ENCODE measurements around the gene HRH2. TPM values are rescaled to one million over a fixed set of nuclear protein-coding genes. Genes with fewer than 3 reads are reported as not detected.
A peak's percentile ranks its signal among the peaks of the same experiment; 100 is the strongest.

Gene HRH2
- total RNA-seq, 1 experiment from 2014 or later: 9.3 TPM

- peaks cover 4% of the 10 kb centered on the region; the same call in 1 of the 2 replicates for H3K36me3 Mint-ChIP-seq
- peak overlapping the region; percentile 42 for H3K27ac Mint-ChIP-seq
- no peak overlapping the region for H3K4me3 Mint-ChIP-seq
- ChIA-PET POLR2A (interaction anchor here (0.7 kb wide), 1 partner anchor 20 kb away, joined by 5 read pairs; no protein-coding TSS in a partner anchor), CTCF (interaction anchor here (0.6 to 3.7 kb wide), 10 partner anchors 22 to 549 kb away, joined by 3 to 38 read pairs (median 3); no protein-coding TSS in a partner anchor)
- H3K4me1 Mint-ChIP-seq: peaks cover 47% of the 10 kb centered on the region
- peaks cover 10% of the 10 kb centered on the region for H3K9me3 Mint-ChIP-seq
- no peak for DNase-seq (ENCODE audit: low spot score)
- peak; percentile 78 for ATAC-seq
- TF ChIP-seq RORB (CRISPR knock-in tag; IDR thresholded peaks at IDR 0.05): no peak
- TF ChIP-seq ZMAT4 (CRISPR knock-in tag; IDR thresholded peaks at IDR 0.05): no peak
- TF ChIP-seq ZNF396 (CRISPR knock-in tag; IDR thresholded peaks at IDR 0.05; ENCODE audit: borderline replicate concordance): no peak
- no peak for TF ChIP-seq E2F4 (CRISPR knock-in tag; IDR thresholded peaks at IDR 0.05; ENCODE audit: borderline replicate concordance, low read depth)
- TF ChIP-seq NFE2L1 (CRISPR knock-in tag; IDR thresholded peaks at IDR 0.05): no peak
- no peak for TF ChIP-seq CDX4 (CRISPR knock-in tag; IDR thresholded peaks at IDR 0.05; ENCODE audit: borderline replicate concordance)
- no peak for TF ChIP-seq E2F1 (CRISPR knock-in tag; IDR thresholded peaks at IDR 0.05)
- no peak for TF ChIP-seq CREM (CRISPR knock-in tag; IDR thresholded peaks at IDR 0.05)
- TF ChIP-seq RELA (CRISPR knock-in tag; IDR thresholded peaks at IDR 0.05; ENCODE audit: borderline replicate concordance): no peak
- TF ChIP-seq ZNF317 (CRISPR knock-in tag; IDR thresholded peaks at IDR 0.05; ENCODE audit: borderline replicate concordance, low read depth): no peak
- no peak for TF ChIP-seq GRHL2 (CRISPR knock-in tag; IDR thresholded peaks at IDR 0.05; ENCODE audit: insufficient replicate concordance, severe bottlenecking)
- TF ChIP-seq IRF2 (CRISPR knock-in tag; IDR thresholded peaks at IDR 0.05; ENCODE audit: borderline replicate concordance, low read depth): no peak
- TF ChIP-seq PRRX2 (CRISPR knock-in tag; IDR thresholded peaks at IDR 0.05): no peak
- no peak for TF ChIP-seq USF1 (CRISPR knock-in tag; IDR thresholded peaks at IDR 0.05)
- no peak for TF ChIP-seq MLX (CRISPR knock-in tag; IDR thresholded peaks at IDR 0.05)
- H3K27me3 Mint-ChIP-seq (ENCODE audit: low read depth): no peaks in the 10 kb centered on the region; the same call in 1 of the 2 replicates
Observed at GRCh38 chr5:175638305-175638704, 19.6 kb upstream of the HRH2 start.

- ChIA-PET POLR2A (no interaction called here), CTCF (interaction anchor here (1.6 kb wide), 1 partner anchor 13 kb away, joined by 3 read pairs; no protein-coding TSS in a partner anchor)
- no peak overlapping the region for H3K27ac Mint-ChIP-seq
- TF ChIP-seq USF2 (CRISPR knock-in tag; IDR thresholded peaks at IDR 0.05): no peak
- TF ChIP-seq NR3C1 (CRISPR knock-in tag; conservative IDR thresholded peaks at IDR 0.05; ENCODE audit: low read depth): no peak
- no peak for TF ChIP-seq FOXP4 (CRISPR knock-in tag; IDR thresholded peaks at IDR 0.05)
- no peak for TF ChIP-seq CREB1 (CRISPR knock-in tag; IDR thresholded peaks at IDR 0.05)
- DNase-seq (ENCODE audit: low spot score) (no peak), ATAC-seq (peak; percentile 10)
- peaks cover 4% of the 10 kb centered on the region; the same call in 1 of the 2 replicates for H3K36me3 Mint-ChIP-seq
- peaks cover 43% of the 10 kb centered on the region for H3K4me1 Mint-ChIP-seq
- H3K27me3 Mint-ChIP-seq (ENCODE audit: low read depth): no peaks in the 10 kb centered on the region; the same call in 1 of the 2 replicates
- H3K9me3 Mint-ChIP-seq: peaks cover 10% of the 10 kb centered on the region
- no peak overlapping the region for H3K4me3 Mint-ChIP-seq
Observed at GRCh38 chr5:175640106-175640775, 17.6 kb upstream of the HRH2 start.

Measured in WTC11 (cell line).